ENCODE measurements around the gene CDK2AP2.

CDK2AP2 gene

DNA sequence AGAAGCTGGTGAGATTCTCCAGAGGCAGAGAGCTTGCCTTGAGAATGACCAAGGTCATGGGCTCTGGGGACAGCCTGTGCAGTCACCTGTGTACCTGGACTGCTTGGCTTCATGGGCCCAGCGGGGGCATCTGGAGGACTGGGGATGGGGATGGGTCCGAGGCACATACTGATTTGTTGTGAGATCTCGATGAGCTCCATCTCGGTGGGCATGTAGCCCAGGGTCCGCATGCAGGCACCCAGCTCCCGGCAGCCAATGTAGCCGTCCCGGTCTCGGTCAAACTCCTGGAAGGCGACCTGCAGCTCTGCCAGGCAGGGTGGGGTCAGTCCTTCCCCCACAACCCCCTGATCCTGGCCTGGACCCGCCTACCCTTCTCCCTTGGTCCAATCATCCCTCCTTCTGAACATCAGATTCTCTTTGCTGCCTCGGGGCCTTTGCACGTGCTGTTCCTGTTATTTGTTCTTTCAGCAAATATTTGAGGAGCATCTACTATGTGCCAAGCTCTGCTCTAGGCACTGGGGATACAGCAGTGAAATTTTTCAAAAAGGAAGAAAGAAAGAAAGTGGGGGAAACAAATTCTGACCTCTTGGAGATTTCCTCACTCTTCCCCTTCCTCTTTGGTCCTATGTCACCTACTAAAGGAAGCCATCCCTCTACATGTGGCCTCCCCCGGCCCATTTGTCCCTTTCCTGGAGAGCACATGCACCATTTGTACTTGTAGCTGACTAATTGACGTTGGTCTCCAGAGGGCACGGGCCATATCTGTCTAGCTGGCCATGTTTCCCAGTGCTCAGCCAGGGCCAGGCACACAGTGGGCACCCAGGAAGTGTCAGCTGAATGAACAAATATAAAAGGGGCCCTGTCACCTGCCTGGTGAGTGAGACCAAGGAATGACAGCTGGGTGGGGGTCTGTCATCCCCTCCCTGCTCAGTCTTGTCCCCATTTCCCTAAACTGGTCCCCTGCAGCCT lies 13.2 kb upstream of the CDK2AP2 start:
- no peak for ATAC-seq
- TF ChIP-seq ZNF70 (CRISPR knock-in tag; IDR thresholded peaks at IDR 0.05): no peak
- TF ChIP-seq, protein P1, sequence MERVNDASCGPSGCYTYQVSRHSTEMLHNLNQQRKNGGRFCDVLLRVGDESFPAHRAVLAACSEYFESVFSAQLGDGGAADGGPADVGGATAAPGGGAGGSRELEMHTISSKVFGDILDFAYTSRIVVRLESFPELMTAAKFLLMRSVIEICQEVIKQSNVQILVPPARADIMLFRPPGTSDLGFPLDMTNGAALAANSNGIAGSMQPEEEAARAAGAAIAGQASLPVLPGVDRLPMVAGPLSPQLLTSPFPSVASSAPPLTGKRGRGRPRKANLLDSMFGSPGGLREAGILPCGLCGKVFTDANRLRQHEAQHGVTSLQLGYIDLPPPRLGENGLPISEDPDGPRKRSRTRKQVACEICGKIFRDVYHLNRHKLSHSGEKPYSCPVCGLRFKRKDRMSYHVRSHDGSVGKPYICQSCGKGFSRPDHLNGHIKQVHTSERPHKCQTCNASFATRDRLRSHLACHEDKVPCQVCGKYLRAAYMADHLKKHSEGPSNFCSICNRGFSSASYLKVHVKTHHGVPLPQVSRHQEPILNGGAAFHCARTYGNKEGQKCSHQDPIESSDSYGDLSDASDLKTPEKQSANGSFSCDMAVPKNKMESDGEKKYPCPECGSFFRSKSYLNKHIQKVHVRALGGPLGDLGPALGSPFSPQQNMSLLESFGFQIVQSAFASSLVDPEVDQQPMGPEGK (CRISPR knock-in tag; IDR thresholded peaks at IDR 0.05; ENCODE audit: borderline replicate concordance): no peak
- no peak for TF ChIP-seq ESRRG (CRISPR knock-in tag; IDR thresholded peaks at IDR 0.05)
- no peak for TF ChIP-seq ZC3H10 (CRISPR knock-in tag; IDR thresholded peaks at IDR 0.05)
- TF ChIP-seq, protein P2, sequence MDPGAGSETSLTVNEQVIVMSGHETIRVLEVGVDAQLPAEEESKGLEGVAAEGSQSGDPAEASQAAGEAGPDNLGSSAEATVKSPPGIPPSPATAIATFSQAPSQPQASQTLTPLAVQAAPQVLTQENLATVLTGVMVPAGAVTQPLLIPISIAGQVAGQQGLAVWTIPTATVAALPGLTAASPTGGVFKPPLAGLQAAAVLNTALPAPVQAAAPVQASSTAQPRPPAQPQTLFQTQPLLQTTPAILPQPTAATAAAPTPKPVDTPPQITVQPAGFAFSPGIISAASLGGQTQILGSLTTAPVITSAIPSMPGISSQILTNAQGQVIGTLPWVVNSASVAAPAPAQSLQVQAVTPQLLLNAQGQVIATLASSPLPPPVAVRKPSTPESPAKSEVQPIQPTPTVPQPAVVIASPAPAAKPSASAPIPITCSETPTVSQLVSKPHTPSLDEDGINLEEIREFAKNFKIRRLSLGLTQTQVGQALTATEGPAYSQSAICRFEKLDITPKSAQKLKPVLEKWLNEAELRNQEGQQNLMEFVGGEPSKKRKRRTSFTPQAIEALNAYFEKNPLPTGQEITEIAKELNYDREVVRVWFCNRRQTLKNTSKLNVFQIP (CRISPR knock-in tag; IDR thresholded peaks at IDR 0.05; ENCODE audit: borderline replicate concordance, low read depth): no peak
- no peak for TF ChIP-seq TOX (CRISPR knock-in tag; IDR thresholded peaks at IDR 0.05; ENCODE audit: borderline replicate concordance)
- TF ChIP-seq ZNF565 (CRISPR knock-in tag; conservative IDR thresholded peaks at IDR 0.05; ENCODE audit: low read depth): no peak
- TF ChIP-seq TSHZ2 (CRISPR knock-in tag; IDR thresholded peaks at IDR 0.05): no peak
- no peak for TF ChIP-seq RARB (CRISPR knock-in tag; IDR thresholded peaks at IDR 0.05)
- no peak for TF ChIP-seq TCF4 (CRISPR knock-in tag; IDR thresholded peaks at IDR 0.05; ENCODE audit: borderline replicate concordance)
- no peak for TF ChIP-seq ZFP30 (CRISPR knock-in tag; IDR thresholded peaks at IDR 0.05)

DNA sequence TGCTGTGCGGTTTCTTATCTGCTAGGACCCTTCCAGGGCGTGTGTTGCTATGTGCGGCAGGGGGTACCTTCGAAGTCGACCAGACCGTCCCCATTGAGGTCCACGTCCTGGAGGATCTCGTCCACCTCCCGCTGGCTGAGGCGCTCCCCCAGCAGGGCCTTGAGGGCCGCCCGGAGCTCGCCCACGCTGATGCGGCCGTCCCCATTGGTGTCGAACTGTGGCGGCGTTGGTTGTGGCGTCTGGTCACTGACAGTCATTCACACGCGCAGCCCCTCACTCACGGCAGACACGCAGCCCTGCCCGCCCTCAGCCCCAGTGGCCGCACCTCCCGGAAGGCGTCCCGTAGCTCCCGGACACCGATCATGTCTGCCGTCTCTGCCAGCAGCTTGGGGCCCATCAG lies 11.8 kb upstream of the CDK2AP2 start:
- no peak for TF ChIP-seq RARB (CRISPR knock-in tag; IDR thresholded peaks at IDR 0.05)
- TF ChIP-seq TOX (CRISPR knock-in tag; IDR thresholded peaks at IDR 0.05; ENCODE audit: borderline replicate concordance): no peak
- no peak for ATAC-seq

- no peak for ATAC-seq
These were observed 10.0 kb upstream of the CDK2AP2 start for GRCh38 chr11:67517784-67518552.

More at GRCh38 chr11:67517784-67518552, 10.0 kb upstream of the CDK2AP2 start:
- no peak for TF ChIP-seq ESRRG (CRISPR knock-in tag; IDR thresholded peaks at IDR 0.05)
- TF ChIP-seq ZC3H10 (CRISPR knock-in tag; IDR thresholded peaks at IDR 0.05): no peak
- TF ChIP-seq GLIS3 (CRISPR knock-in tag; IDR thresholded peaks at IDR 0.05): no peak
- TF ChIP-seq CSDC2 (CRISPR knock-in tag; IDR thresholded peaks at IDR 0.05): no peak
- TF ChIP-seq TSHZ2 (CRISPR knock-in tag; IDR thresholded peaks at IDR 0.05): no peak
- no peak for TF ChIP-seq CREB5 (CRISPR knock-in tag; IDR thresholded peaks at IDR 0.05; ENCODE audit: low read depth)

All from SK-N-SH treated with all-trans-retinoic acid at 6 μM for 48 hours (cell line).